HL-60 (cell line): Measurements from ENCODE around the gene TAX1BP1.
A peak's percentile ranks its signal among the peaks of the same experiment; 100 is the strongest.

Source experiments
- DNase-seq, 2 experiments: peaks; one replicate each; pipeline ENCODE4 v3.0.0-alpha.2; 2010 to 2020; ENCODE audit warnings: low read depth in 1 of 2, low spot score in 1 of 2
- H3K27ac ChIP-seq: fragments of 250-450 bp; sonication (Bioruptor Pico); replicated peaks from 2 replicates; pipeline ENCODE4 v1.5.1; 2020; ENCODE audit warnings: mild to moderate bottlenecking, moderate library complexity
- H3K27me3 ChIP-seq: fragments of 250-450 bp; sonication (Bioruptor Pico); 2 replicates; pipeline ENCODE4 v1.5.1; 2021; ENCODE audit warnings: mild to moderate bottlenecking, moderate library complexity; ENCODE audit not compliant: insufficient read depth, poor library complexity, severe bottlenecking
- H3K4me3 ChIP-seq: replicated peaks from 2 replicates; pipeline ENCODE4 v1.5.1; 2011; ENCODE audit warnings: mild to moderate bottlenecking, control low read depth, low read length; ENCODE audit not compliant: insufficient read depth
- CTCF ChIP-seq: IDR thresholded peaks from one replicate; pipeline ENCODE4 v1.5.1; 2011; ENCODE audit warnings: low read length, control low read depth, inconsistent platforms; ENCODE audit not compliant: insufficient read depth
- GABPA ChIP-seq: IDR thresholded peaks from 2 replicates; pipeline ENCODE4 v1.6.1; 2012; ENCODE audit warnings: low read depth
- POLR2AphosphoS5 ChIP-seq: IDR thresholded peaks from 2 replicates; pipeline ENCODE4 v1.6.1; 2012; ENCODE audit warnings: low read depth
- REST ChIP-seq: IDR thresholded peaks from 2 replicates; pipeline ENCODE4 v1.6.1; 2012; ENCODE audit warnings: low read depth; ENCODE audit not compliant: insufficient replicate concordance
- SPI1 ChIP-seq: IDR thresholded peaks from 2 replicates; pipeline ENCODE4 v1.6.1; 2012; ENCODE audit warnings: low read depth, mild to moderate bottlenecking, borderline replicate concordance

The TAX1BP1 gene

GRCh38 chr7:27779873-27780272 is 39.9 kb downstream of the TAX1BP1 start:
- TF ChIP-seq POLR2AphosphoS5: no peak
- H3K27ac ChIP-seq: no peak overlapping the region
- DNase-seq: no peak
- no peak overlapping the region for H3K4me3 ChIP-seq
- no peaks in the 10 kb centered on the region for H3K27me3 ChIP-seq

- Histone ChIP-seq H3K27ac (no peak overlapping the region), H3K27me3 (no peaks in the 10 kb centered on the region), H3K4me3 (no peak overlapping the region)
- TF ChIP-seq CTCF (no peak), SPI1 (no peak), REST (no peak), GABPA (no peak), POLR2AphosphoS5 (no peak)
- DNase-seq: no peak
Observed at GRCh38 chr7:27781188-27781587, 41.2 kb downstream of the TAX1BP1 start.

GRCh38 chr7:27782849-27783248 is 42.9 kb downstream of the TAX1BP1 start:
- no peak for TF ChIP-seq GABPA
- TF ChIP-seq CTCF: no peak
- no peak for TF ChIP-seq POLR2AphosphoS5
- TF ChIP-seq SPI1: no peak
- no peak for TF ChIP-seq REST
- DNase-seq: no peak
- no peaks in the 10 kb centered on the region for H3K27me3 ChIP-seq
- no peak overlapping the region for H3K27ac ChIP-seq
- H3K4me3 ChIP-seq: no peak overlapping the region

GRCh38 chr7:27784399-27785053 is 44.6 kb downstream of the TAX1BP1 start:
- no peak overlapping the region for H3K4me3 ChIP-seq
- H3K27me3 ChIP-seq: no peaks in the 10 kb centered on the region
- TF ChIP-seq GABPA: no peak
- peak; percentile 7 for TF ChIP-seq CTCF
- DNase-seq: peak; percentile 29 to 46
- H3K27ac ChIP-seq: no peak overlapping the region
